NCI-H146 treated with DMSO at 0.1 percent for 48 hours (cell line): Measurements from ENCODE around the gene KCNF1.

Experiments
- DNase-seq: peaks from one replicate; lab custom pipeline; 2025; ENCODE audit not compliant: unreplicated experiment; lab: John Stamatoyannopoulos, UW

KCNF1 gene

DNA sequence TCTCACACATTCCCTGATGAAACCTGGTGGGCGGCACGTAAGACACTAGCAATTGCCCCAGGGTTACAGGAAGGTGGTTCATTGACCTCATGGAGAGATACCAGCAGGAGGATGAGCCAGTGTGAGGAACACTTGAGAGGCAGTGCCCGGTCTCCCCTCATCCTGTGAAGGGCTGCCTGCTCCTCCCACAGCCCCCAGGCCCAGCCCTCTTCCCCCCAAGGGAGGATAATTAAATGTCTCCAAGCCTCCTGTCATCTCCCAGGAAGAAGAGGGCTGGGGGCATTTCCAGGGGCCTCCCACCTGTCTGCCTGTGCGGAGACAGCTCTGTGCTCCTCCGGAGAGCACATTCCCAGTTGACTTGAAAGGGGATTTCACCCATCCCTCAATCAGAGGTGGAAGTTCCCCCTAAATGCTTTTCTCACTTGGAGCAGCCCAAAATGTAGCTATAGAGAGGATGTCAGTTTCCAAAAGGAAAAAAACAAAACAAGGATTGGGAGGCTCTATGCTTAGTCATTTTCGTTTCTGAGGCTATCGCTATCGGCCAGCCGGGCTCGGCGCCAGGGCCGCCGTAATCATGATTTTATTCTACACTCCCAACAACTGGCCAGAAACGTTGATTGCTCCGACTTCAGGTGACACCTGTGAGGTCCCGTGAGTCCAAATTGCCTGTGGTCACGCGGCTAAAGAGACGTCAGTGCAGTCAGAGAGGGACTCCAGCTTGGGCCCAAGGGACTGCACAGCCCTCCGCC lies 7.1 kb downstream of the KCNF1 start:
- DNase-seq, result no peak

DNA sequence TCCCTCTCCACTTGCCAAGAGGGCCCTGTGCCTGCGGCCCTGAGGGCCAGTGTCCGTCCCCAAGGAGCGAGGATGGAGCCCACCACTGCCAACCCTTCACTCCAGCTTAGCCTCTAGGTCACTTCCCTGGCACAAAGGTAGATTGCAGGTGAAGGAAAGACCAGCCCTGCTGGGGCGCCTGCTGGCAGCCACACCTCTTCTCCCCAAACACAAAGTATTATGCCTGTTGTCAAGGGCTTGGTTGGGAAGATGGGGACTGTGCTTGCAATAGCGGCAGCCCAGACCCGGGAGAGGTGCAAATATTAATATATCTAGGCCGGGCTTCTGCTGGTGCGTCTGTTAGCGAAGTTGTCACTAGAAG lies 7.7 kb downstream of the KCNF1 start:
- no peak for DNase-seq

DNA sequence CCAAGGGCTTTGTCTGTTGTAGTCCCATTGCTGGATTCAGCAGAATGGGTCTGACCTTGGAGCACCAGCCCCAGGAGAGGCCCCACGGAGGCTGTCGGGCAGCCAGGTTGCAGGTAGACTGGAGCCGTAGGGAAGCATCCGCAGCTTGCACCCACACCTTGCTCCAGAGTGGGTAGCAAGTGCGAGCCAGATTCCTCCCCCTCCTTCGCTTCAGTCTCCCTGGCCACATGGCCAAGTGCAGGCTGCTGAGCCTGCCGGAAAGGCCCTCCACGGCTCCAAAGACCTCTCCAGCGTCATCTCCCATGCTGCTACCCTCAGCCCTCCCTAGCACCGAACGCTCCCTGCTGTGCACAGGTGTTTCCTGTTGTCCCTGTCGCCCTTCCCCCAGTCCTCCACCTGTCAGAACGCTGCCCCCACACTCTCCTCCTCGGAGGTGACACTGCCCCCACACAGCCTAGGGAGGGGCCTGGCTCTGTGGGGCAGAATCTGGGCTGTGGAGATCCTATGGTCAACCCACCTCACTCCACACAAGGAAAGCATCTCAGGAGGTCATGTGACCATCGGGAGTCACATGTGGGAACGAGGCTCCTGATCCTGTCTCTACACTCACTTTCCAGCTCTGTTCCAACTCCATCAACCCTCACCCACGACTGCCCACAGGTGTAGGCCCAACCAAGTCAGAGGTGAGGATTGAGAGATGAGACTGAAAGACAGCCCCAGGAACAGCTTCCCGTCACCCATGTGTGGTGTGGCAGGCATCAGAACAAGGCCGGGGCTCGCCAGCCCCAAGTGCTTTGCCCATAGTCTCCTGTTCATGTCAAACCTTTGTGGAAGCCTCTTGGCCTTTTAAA lies 8.3 kb downstream of the KCNF1 start:
- DNase-seq, result peak; percentile 86

DNA sequence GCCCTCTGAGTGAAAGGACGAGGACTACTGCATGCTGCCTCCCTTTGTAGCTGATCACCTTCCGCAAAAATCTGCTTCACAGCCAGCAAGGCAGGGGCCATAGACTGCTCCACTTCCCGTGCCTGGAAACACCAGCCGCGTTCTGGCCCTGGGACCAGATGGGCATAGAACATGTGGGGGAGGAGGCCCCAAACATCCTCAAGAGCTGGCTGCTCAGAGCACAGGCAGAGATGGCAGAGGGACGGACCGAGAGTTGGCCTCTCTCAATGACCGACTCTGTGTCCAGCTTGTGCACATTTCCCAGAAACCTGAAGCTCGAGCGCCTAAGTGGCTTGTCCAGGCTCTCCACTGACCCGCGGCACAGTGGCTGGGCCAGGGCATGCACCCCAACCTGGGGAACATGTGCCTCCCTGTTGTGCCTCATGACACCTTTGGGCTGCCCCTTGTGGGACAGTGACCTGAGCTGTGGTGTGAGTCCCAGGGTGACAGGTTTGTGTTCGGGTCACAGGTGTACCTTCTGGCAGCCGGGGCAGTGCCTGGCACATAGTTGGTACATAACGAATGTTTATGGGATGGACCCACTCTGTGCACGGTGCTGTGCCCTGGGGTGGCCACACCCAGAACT lies 9.1 kb downstream of the KCNF1 start:
- DNase-seq, result no peak

DNA sequence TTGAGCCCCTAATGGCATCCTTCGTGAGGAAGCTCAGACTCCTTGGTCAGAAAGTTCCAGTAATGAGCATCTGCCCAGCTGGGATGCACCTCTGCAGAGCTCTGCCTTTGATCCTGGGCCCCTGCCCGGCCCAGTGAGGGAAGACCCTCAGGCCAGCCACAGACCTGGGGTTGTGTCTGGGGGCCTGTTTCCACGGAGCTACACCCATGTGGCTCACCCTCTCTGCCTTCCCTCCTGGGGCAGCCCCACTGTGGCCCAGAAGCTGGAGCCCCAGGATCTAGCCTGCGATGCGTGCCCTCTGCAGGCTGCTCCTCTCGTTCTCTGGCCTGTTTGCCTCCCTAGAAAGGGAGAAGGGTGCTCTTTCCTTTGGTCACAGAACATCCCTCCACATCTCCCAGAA lies 9.8 kb downstream of the KCNF1 start:
- DNase-seq, result no peak

DNA sequence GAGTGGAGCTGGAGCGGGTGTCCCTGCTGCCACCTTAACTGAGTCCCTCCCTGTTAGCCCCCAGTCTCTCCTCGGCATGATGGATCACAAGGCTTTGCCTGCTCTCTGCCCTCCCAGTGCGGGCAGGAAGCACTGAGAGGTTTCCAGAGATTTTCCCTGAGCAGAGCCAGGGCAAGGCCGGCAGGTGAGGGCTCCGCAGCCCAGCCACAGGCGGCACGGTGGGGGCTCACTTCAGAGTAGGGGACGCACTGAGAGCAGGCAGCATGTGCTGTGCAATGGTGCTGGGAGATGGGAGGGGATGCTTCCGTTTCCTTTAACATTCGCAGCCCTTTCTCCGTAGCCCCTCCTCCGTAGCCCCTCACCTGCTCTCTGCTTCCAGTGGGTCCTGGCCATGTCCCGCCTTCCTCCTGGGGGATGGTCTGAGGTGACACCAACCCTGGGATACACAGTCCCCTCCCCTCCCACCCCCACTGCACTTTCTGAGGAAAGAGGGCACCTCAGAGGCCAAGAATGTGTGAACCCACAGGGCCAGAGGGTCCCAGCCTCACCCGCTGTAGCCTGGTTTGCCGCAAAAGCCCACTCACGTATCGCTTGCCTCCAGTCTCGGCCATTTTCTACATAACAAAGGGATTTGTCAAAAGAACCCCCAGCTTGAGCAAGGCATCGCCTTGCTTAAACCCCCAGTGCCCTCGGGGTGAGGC lies 10.7 kb downstream of the KCNF1 start:
- DNase-seq, result no peak

DNA sequence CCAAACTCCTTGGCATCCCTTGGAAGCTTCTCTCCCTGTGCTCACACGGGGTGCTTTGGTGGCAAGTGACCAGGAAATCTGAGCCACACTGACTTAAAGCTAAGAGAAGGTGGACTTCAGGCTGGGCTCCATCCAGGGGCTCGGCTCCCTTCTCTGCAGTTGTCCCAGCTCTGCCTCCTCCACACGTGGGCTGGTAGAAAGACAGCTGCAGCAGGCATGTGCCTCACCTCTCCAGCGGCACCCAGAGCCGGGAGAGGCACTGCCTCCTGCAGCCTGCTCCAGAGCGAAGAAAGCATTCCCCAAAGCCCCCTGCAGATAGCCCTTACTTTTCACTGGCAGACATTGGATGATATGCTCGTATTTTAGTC lies 11.3 kb downstream of the KCNF1 start:
- no peak for DNase-seq

DNA sequence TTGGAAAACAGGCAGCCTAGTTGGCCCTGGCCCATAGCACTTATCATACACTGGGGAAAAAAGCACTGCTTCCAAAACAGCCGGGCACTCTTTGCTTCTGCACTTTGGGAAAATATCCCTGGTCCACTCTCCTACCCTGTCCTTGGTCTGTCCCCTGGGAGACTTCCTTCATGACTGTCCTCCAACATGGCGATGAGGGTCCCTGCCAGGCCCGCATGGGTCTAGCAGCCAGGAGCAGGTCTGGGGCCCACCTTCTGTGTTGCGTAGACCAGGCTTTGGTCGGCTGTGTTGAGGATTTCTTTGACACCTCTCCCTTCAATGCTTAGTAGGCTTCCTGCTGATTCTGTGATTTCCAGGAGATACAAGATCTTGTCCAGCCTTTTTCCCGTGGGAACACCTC lies 12.2 kb downstream of the KCNF1 start:
- no peak for DNase-seq

DNA sequence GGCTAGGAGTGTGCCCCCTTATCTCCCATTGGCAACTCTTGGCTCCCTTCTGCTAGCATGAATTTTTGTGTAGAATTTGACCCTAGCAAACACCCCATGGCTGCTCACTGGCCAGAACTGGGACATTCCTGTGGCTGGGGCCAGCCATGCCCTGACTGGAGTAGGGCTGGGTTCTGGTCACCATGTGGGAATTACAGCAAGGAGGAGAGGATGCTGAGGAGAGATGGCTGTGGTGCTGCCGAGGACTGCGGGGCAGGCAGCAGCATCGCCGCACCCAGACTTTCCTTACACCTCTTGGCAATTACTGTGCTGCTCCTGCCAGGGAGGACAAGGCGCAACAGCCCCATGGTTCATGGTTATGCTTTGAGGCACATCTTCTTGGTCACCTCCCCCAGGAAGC lies 12.7 kb downstream of the KCNF1 start:
- DNase-seq, result no peak

DNA sequence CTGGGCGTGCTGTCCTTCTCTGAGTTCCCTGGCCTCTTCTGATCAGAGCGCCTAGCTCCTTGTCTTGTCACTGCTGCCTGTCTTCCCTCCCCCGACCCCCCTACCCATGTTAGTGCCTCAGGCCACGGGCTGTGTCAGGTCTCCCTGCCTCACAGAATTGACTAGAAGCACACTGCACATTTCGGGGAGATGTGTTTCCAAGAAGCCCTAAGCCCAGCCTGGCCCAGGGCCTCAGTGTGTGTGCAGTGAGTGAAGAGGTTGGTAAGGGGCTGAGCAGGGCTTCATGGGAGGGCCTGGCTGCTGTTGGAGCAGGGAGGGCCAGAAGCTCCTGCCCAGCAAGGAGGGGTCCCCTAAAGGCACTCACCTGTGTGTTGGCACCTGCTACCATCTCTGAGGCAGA lies 13.1 kb downstream of the KCNF1 start:
- no peak for DNase-seq

DNA sequence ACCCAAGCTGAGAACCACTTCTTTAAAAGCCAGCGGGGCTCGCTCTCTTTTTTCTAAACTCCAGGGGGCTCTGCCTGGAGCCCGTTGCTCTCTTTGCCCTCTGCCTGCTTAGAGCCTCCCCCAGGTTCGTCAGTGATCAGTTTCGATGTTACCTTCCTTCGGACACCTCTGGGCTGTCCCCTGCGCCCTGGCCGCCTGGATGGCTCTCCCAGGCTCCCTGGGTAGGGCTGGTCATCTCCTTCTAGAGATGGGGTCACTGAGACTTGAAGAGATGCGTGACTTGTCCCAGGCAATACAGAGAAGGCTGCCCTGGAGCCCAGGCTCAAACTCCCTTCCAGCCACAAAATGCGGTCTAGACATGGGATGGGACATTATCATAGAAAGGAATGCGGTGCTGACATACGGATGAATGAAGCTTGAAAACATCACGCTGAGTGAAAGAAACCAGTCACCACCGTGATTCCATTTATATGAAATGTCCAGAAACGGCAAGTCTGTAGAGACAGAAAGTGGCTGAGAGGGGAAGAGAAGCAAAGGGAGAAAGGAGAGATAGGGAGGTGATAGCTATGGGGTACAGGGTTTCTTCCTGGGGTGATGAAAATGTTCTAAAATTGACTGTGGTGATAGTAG lies 14.6 kb downstream of the KCNF1 start:
- DNase-seq, result no peak

DNA sequence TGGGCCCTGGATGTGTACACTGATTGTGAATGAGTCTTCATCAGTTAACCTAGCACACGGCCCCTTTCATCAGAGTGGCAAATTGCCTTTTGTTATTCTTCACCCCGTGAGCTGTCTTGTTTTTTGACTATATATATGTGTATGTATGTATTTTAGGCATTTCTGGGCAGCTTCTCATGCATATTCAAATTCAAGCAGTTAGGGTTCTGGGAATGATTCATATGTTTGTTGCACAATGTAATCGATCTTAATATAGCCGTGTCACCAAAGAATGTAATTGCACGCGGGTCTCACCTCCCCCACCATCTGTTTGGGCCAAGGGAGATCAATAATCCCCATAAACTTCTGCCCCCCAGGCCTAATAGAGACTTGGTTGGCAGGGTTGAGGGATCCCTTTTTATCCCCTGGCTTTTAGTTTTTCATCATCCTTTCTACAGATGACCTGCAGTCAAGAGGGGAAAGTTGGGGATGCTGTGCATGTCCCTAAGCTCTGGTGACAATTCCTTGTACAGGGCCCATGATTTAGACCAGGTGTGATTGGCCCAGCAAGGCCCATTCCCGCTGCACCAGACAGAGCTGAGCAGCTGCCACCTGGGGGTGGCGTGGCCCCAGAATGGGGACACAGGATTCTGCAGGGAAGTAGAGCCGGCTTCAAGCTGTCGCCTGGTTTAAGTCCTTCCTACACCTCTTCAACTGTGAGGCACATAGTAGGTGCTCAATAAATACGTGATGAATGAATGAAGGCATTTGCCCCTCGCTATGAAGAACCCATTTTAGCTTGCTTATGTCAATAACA lies 19.2 kb downstream of the KCNF1 start:
- no peak for DNase-seq

DNA sequence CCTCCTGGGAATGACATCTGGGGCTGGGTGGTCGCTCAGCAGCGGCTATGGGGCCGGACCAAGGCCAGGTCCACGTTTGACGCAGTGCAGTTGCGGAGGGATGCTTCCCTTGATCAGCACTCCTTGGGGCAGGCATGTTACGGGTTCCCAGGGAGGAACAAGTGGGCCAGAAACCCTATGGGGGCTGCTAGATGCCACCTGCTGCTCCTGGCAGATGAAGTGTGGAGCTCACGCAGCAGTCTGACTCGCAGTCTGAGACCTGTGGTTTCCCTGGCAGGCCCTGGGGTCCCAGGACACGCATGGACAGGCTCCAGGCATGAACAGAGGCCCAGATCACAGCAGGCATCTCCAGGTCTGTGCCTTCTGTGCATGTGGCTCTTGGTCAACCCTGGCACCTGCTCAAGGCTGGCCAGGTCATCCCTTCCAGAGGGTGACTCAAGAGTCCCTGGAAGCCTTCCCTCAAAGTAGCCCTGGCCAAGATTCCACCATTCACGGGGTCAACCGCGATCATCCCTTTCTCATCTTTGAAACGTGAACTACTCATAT lies 20.0 kb downstream of the KCNF1 start:
- DNase-seq, result no peak

DNA sequence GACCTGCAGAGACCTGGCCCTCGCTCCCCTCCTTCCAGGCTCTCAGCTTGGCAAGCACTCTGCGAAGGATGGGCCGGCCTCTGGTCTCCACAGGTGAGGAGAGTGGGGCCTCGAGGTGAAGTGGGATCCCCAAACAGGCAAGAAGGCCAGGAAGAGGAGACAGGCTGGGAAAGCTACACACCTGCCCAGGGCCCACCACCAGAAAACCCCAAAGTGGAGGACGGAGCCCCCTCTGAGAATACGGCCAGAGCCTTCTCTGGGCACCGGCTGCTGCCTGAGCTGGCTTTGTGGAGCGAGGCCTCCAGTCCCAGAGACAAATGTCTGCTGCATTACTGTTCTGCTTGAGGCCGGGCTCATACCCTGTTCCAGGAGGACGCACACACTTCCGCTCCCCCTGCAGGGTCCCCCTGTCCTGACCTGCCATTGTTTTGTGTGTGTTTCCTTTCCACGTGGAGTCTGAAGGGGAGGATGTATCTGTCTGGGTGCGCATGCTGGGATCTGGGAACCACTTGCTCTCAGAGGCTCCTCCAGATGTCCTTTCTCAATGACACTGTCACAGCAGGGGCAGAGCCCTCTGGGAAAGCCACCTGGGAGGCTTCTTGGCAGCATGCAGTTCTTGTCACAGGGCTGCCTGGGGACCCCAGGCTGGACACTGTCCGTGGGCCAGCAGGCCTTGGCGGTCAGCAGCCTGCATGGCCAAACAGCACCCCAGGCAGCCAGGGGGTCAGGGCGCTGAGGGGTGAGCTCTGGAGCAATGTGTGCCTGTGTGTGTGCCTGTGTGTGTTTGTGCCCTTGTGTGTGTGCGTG lies 20.8 kb downstream of the KCNF1 start:
- peak; percentile 46 for DNase-seq

DNA sequence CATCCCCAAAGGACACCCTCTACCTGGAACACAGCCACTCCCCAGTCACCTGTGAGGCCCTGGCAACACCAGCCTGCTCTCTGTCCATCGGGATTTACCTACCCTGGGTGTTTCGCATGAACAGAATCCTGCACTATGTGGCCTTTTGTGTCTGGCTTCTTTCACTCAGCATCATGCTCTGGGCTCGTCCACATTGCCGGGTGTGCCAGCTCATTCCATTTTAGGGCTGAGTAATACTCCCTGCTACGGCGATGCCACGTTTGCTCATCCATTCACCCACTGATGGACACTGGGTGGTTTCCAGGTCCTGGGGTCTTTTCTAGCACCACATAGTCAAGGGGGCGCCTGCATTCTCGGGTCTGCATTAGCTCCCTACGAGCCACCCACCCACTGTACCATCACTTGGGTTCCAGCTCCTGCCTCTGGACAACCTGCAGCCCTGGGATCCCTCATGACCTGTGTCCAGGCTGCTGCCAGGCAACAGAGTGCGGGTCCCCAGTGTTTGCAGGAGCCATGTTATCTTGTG lies 22.0 kb downstream of the KCNF1 start:
- no peak for DNase-seq

DNA sequence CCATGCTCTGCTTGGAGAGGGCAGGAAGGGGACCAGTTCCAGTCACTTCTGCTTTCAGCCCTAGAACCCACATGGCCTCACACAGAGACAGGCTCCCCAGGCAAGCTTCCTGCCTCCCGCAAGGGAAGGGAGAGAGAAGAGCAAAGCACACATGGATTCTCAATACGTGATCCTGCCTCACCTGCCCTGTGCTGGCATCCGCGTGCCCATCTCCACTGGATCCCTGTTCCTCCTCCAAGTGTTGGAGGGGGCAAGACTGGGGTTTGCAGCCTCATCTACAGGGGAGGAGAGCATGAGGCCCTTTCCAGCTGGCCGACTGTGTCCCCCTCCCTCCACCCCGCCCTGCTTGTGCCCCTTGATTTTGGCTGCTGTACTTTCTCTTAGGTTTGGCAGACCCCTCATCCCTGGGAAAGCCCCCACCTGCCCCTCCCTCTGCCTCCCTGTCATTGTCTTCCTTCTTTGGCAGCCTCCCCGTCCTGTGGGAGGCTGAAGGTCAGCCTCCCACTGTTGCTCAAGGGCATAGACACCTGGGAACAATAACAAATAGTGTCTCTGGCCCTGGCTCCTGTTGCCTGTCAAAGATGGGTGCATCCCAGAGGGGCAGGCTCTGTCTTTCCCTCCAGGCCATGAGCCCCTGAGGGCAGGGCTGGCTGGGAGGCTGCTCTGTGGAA lies 22.7 kb downstream of the KCNF1 start:
- no peak for DNase-seq

DNA sequence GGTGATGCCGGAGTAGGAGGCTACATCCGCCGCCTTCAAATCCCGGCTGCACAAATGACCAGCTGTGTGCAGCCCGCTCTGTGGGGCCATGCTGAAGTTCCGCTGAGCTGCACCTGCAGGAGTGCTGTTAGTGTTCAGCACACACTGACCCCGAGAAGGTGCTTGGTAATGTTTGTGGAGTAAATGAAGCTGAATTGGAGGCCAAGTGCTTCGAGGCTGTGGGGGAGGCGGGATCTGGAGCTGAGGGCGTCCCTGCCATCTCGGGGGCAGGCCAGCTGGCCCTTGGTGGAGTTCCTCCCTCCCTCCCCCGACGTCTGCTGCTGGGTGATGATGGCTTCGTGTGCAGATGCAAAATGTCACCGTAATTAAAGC lies 23.2 kb downstream of the KCNF1 start:
- peak; percentile 58 for DNase-seq

DNA sequence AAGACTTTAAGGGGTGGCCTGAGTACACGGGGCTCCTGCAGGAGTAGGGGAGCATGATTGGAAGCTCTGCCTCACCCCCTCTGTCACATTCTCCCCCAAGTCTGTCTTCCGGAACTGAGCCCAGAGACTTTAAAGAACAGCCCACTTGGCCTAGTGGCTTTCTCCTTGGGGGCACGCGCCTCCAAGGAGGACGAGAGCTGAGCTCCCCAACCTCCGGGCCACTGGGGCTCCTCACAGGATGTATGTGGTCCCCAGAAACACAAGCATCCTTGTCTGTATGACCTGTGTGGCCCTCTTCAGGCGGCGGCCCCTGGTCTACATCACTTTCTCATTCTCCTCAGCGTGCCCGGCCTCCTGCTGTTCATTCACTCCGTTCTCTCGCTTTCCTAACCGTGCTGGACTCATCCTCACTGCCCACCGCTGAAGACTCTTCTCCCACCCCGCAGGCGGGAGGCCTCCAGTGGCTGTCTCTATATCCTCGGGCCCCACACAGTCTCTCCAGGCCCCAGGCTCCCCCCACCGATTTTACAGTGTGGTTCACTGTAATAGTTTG lies 23.7 kb downstream of the KCNF1 start:
- no peak for DNase-seq
